SK-N-SH treated with all-trans-retinoic acid at 6 μM for 48 hours (cell line): ENCODE data around the gene TEX29.

Experiments
- GLIS3 ChIP-seq: fragments of 250-450 bp; sonication (Bioruptor Pico); IDR thresholded peaks from 2 replicates; pipeline ENCODE4 v1.5.0; 2020; ENCODE audit warnings: mild to moderate bottlenecking, moderate library complexity
- OSR1 ChIP-seq: fragments of 250-450 bp; sonication (Bioruptor Pico); IDR thresholded peaks from 2 replicates; pipeline ENCODE4 v1.8.0; 2022; ENCODE audit warnings: moderate library complexity, mild to moderate bottlenecking, inconsistent platforms
- TCF4 ChIP-seq: fragments of 250-450 bp; sonication (Bioruptor Pico); IDR thresholded peaks from 2 replicates; pipeline ENCODE4 v1.8.0; 2021; ENCODE audit warnings: mild to moderate bottlenecking, moderate library complexity, borderline replicate concordance
- TOX ChIP-seq: fragments of 250-450 bp; sonication (Bioruptor Pico); IDR thresholded peaks from 2 replicates; pipeline ENCODE4 v1.8.0; 2021; ENCODE audit warnings: mild to moderate bottlenecking, moderate library complexity, borderline replicate concordance
- ZFP3 ChIP-seq: fragments of 250-450 bp; sonication (Bioruptor Pico); IDR thresholded peaks from 2 replicates; pipeline ENCODE4 v1.5.0; 2020; ENCODE audit warnings: mild to moderate bottlenecking, moderate library complexity
- ZFP30 ChIP-seq: fragments of 450-650 bp; formaldehyde crosslinking; IDR thresholded peaks from 2 replicates; pipeline ENCODE4 v1.5.0; 2022; ENCODE audit warnings: mild to moderate bottlenecking, moderate library complexity
- ZNF565 ChIP-seq: fragments of 450-650 bp; formaldehyde crosslinking; conservative IDR thresholded peaks from 2 replicates; pipeline ENCODE4 v1.5.0; 2020; ENCODE audit warnings: low read depth, mild to moderate bottlenecking, moderate library complexity
- TF ChIP-seq, protein P1 (sequence below): fragments of 250-450 bp; sonication (Bioruptor Pico); IDR thresholded peaks from 2 replicates; pipeline ENCODE4 v1.8.0; 2020; ENCODE audit warnings: mild to moderate bottlenecking, moderate library complexity, borderline replicate concordance
- TF ChIP-seq, protein P2 (sequence below): fragments of 250-450 bp; sonication (Bioruptor Pico); IDR thresholded peaks from 2 replicates; pipeline ENCODE4 v1.5.0; 2020; ENCODE audit warnings: mild to moderate bottlenecking, moderate library complexity

DNA sequence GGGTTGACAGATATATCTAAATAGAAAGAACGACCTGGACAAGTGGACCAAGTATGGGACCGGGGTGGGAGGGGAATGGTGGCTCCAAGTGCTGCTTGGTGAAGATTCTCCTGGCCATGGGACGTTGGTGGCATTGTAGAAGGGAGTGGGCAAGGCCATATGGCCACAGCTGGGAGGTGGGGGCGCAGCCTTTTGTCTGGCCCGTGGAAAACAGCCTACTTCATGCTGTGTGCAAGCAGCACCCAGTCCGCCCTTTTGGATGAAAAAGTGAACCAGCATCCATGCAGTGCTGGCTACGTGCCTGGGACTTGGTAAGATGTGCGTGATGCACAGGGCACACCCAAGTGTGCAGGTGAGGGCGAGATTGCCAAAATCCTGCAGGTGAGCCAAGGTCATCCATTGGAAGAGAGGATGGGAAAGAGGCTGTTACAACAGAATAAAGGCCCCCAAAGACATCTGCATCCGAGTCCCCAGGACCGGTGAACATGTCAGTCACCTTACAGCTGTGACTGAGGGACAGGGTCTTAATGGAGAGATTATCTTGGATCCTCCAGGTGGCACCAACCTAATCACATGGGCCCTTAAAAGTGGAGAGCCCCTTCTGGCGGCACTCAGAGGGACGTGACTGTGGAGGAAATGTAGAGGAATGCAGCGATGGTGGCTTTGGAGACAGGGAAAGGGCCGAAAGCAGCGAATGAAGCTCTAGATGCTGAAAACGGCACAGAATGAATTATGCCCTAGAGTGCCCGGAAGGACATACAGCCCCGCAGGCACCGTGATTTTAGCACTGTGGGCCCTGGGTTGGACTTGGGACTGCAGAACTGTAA, 40.8 kb downstream of the TEX29 start:
- TF ChIP-seq GLIS3 (CRISPR knock-in tag) (no peak), ZFP30 (CRISPR knock-in tag) (no peak), TOX (CRISPR knock-in tag) (no peak), ZFP3 (no peak), OSR1 (CRISPR knock-in tag) (no peak), TCF4 (CRISPR knock-in tag) (no peak), ZNF565 (CRISPR knock-in tag) (no peak)
- TF ChIP-seq, protein P1, sequence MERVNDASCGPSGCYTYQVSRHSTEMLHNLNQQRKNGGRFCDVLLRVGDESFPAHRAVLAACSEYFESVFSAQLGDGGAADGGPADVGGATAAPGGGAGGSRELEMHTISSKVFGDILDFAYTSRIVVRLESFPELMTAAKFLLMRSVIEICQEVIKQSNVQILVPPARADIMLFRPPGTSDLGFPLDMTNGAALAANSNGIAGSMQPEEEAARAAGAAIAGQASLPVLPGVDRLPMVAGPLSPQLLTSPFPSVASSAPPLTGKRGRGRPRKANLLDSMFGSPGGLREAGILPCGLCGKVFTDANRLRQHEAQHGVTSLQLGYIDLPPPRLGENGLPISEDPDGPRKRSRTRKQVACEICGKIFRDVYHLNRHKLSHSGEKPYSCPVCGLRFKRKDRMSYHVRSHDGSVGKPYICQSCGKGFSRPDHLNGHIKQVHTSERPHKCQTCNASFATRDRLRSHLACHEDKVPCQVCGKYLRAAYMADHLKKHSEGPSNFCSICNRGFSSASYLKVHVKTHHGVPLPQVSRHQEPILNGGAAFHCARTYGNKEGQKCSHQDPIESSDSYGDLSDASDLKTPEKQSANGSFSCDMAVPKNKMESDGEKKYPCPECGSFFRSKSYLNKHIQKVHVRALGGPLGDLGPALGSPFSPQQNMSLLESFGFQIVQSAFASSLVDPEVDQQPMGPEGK (CRISPR knock-in tag): no peak
- TF ChIP-seq, protein P2, sequence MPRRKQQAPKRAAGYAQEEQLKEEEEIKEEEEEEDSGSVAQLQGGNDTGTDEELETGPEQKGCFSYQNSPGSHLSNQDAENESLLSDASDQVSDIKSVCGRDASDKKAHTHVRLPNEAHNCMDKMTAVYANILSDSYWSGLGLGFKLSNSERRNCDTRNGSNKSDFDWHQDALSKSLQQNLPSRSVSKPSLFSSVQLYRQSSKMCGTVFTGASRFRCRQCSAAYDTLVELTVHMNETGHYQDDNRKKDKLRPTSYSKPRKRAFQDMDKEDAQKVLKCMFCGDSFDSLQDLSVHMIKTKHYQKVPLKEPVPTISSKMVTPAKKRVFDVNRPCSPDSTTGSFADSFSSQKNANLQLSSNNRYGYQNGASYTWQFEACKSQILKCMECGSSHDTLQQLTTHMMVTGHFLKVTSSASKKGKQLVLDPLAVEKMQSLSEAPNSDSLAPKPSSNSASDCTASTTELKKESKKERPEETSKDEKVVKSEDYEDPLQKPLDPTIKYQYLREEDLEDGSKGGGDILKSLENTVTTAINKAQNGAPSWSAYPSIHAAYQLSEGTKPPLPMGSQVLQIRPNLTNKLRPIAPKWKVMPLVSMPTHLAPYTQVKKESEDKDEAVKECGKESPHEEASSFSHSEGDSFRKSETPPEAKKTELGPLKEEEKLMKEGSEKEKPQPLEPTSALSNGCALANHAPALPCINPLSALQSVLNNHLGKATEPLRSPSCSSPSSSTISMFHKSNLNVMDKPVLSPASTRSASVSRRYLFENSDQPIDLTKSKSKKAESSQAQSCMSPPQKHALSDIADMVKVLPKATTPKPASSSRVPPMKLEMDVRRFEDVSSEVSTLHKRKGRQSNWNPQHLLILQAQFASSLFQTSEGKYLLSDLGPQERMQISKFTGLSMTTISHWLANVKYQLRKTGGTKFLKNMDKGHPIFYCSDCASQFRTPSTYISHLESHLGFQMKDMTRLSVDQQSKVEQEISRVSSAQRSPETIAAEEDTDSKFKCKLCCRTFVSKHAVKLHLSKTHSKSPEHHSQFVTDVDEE: no peak
